ENCODE data around the gene ST6GALNAC4.

DNA sequence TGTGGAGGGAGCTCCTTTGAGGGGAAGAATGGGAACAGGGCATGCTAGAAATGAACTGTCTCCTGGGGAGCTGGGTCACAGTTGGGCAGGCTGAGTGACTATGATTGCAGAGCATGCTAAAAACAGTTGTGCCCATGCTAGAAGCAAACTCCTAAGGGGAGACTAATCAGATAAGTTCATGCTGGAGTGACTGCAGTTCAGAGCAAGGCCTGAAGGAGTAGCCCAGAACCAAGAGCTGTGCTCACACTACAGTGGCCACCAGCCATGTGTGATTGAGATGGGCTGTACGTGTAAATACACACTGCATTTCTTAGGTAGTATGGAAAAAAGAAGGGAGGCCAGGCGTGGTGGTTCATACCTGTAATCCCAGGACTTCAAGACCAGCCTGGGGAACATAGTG is 29.0 kb downstream of the ST6GALNAC4 start:
- no peak for TF ChIP-seq POLR2AphosphoS5 (IDR thresholded peaks at IDR 0.05; ENCODE audit: low read depth, low read length)
- no peak for TF ChIP-seq TAF1 (IDR thresholded peaks at IDR 0.05; ENCODE audit: borderline replicate concordance, insufficient read depth, low read length)
- no peak for TF ChIP-seq REST (IDR thresholded peaks at IDR 0.05; ENCODE audit: insufficient read depth in 1 of 2, low read depth in 2 of 2, low read length in 2 of 2)

Data from PFSK-1 (cell line).